MM.1S (cell line): Measurements from ENCODE around the gene PGPEP1.

Source experiments
- DNase-seq: peaks from one replicate; pipeline ENCODE4 v3.0.0-alpha.2; 2015
- H2AFZ ChIP-seq: fragments of 300-600 bp; sonication (generic); 2 replicates; pipeline ENCODE4 v1.6.0; 2016; ENCODE audit warnings: antibody characterized with exemption, low read length
- H3F3A ChIP-seq: fragments of 300-600 bp; sonication (generic); 2 replicates; pipeline ENCODE4 v1.6.1; 2016; ENCODE audit warnings: mild to moderate bottlenecking, antibody characterized with exemption, low read length, moderate library complexity, mixed read lengths; ENCODE audit not compliant: insufficient read depth
- H3K27ac ChIP-seq: fragments of 300-600 bp; sonication (generic); 2 replicates; pipeline ENCODE4 v1.5.1; 2016; ENCODE audit warnings: mild to moderate bottlenecking, low read length
- H3K27me3 ChIP-seq: fragments of 300-600 bp; sonication (generic); replicated peaks from 2 replicates; pipeline ENCODE4 v1.6.0; 2016; ENCODE audit warnings: low read length; ENCODE audit not compliant: insufficient read depth
- H3K36me3 ChIP-seq: fragments of 300-600 bp; sonication (generic); replicated peaks from 2 replicates; pipeline ENCODE4 v1.6.1; 2016; ENCODE audit warnings: mild to moderate bottlenecking, low read length, mixed read lengths; ENCODE audit not compliant: insufficient read depth
- H3K4me1 ChIP-seq: fragments of 300-600 bp; sonication (generic); 2 replicates; pipeline ENCODE4 v1.6.1; 2016; ENCODE audit warnings: low read length, mixed read lengths
- H3K4me2 ChIP-seq: fragments of 300-600 bp; sonication (generic); 2 replicates; pipeline ENCODE4 v1.6.0; 2016; ENCODE audit warnings: low read depth, low read length
- H3K4me3 ChIP-seq: fragments of 300-600 bp; sonication (generic); 2 replicates; pipeline ENCODE4 v1.5.1; 2016; ENCODE audit warnings: low read length, mixed read lengths
- H3K79me2 ChIP-seq: fragments of 300-600 bp; sonication (generic); 2 replicates; pipeline ENCODE4 v1.6.1; 2016; ENCODE audit warnings: mixed run types, low read length, mixed read lengths
- H3K9ac ChIP-seq: fragments of 300-600 bp; sonication (generic); 2 replicates; pipeline ENCODE4 v1.6.1; 2016; ENCODE audit warnings: low read length, mixed read lengths
- H3K9me2 ChIP-seq: fragments of 300-600 bp; sonication (generic); replicated peaks from 2 replicates; pipeline ENCODE4 v1.6.1; 2016; ENCODE audit warnings: mild to moderate bottlenecking, low read length, mixed read lengths; ENCODE audit not compliant: insufficient read depth
- H3K9me3 ChIP-seq: fragments of 300-600 bp; sonication (generic); replicated peaks from 2 replicates; pipeline ENCODE4 v1.6.1; 2016; ENCODE audit warnings: mild to moderate bottlenecking, low read length, mixed read lengths; ENCODE audit not compliant: insufficient read depth
- H4K20me1 ChIP-seq: fragments of 300-600 bp; sonication (generic); 2 replicates; pipeline ENCODE4 v1.6.1; 2016; ENCODE audit warnings: mild to moderate bottlenecking, low read length, moderate library complexity, mixed read lengths; ENCODE audit not compliant: insufficient read depth
- EZH2 ChIP-seq: fragments of 300-600 bp; sonication (generic); optimal IDR thresholded peaks from 2 replicates; pipeline ENCODE3; 2017; ENCODE audit warnings: low read depth, mild to moderate bottlenecking, antibody characterized with exemption, low read length, mixed read lengths
- EZH2phosphoT487 ChIP-seq: fragments of 300-600 bp; sonication (generic); IDR thresholded peaks from 2 replicates; pipeline ENCODE4 v1.6.1; 2018; ENCODE audit warnings: antibody characterized with exemption, low read length
- TF ChIP-seq, protein P1 (sequence below): fragments of 300-600 bp; sonication (generic); IDR thresholded peaks from 2 replicates; pipeline ENCODE4 v1.5.1; 2016; ENCODE audit warnings: antibody characterized with exemption, low read length, mixed read lengths

The PGPEP1 gene

DNA sequence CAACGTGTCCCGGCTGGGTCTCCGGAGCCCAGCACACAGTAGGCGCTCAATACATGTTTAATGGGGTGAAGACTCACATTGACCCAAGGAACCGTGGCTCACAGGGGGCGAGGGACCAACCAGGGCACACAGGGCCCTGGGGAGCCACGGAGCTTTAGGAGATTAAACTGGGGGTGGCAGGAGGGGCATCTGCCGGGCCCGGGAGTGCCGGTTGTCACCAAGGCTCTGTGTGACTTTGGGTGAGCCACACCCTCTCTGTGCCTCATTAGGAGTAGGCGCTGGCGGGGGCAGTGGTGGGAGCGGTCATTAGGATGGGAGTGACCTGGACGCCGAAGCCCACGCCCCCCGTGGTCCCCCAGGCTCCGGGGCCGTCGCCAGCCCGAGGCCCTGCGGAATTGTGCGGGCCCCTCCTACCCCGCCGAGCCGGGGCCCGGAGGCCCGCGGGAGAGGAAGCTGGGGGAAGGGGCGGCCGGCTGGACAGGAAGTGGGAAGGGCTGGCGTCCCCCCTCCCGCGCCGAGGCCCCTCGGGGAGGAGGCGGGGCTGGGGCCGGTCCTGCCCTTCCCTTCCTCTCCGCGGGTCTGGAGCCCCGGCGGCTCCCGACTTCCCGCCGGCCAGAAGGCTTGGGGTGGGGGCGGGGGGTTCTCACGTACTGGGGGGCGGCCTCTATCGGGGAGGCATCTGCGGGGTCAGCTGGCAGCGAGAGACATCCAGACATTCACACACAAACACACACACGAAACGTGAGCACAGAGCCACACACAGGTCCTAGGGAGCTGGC, 77.0 kb downstream of the PGPEP1 start:
- Histone ChIP-seq H3K9me3 (no peaks in the 10 kb centered on the region), H3K9me2 (no peaks in the 10 kb centered on the region), H3K36me3 (no peaks in the 10 kb centered on the region), H3K79me2 (no peaks in the 10 kb centered on the region), H3K27me3 (peaks cover 57% of the 10 kb centered on the region), H3K27ac (no peak overlapping the region), H2AFZ (peak overlapping the region; percentile 67), H3K4me1 (peaks cover 6% of the 10 kb centered on the region), H3F3A (peaks cover 10% of the 10 kb centered on the region), H4K20me1 (no peaks in the 10 kb centered on the region), H3K4me2 (peak overlapping the region; percentile 95), H3K9ac (peak overlapping the region; percentile 21; the same call in 1 of the 2 replicates), H3K4me3 (peak overlapping the region; percentile 47)
- no peak for DNase-seq
- TF ChIP-seq EZH2phosphoT487 = no peak
- TF ChIP-seq, protein P1, sequence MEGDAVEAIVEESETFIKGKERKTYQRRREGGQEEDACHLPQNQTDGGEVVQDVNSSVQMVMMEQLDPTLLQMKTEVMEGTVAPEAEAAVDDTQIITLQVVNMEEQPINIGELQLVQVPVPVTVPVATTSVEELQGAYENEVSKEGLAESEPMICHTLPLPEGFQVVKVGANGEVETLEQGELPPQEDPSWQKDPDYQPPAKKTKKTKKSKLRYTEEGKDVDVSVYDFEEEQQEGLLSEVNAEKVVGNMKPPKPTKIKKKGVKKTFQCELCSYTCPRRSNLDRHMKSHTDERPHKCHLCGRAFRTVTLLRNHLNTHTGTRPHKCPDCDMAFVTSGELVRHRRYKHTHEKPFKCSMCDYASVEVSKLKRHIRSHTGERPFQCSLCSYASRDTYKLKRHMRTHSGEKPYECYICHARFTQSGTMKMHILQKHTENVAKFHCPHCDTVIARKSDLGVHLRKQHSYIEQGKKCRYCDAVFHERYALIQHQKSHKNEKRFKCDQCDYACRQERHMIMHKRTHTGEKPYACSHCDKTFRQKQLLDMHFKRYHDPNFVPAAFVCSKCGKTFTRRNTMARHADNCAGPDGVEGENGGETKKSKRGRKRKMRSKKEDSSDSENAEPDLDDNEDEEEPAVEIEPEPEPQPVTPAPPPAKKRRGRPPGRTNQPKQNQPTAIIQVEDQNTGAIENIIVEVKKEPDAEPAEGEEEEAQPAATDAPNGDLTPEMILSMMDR = no peak
- no peak for TF ChIP-seq EZH2

DNA sequence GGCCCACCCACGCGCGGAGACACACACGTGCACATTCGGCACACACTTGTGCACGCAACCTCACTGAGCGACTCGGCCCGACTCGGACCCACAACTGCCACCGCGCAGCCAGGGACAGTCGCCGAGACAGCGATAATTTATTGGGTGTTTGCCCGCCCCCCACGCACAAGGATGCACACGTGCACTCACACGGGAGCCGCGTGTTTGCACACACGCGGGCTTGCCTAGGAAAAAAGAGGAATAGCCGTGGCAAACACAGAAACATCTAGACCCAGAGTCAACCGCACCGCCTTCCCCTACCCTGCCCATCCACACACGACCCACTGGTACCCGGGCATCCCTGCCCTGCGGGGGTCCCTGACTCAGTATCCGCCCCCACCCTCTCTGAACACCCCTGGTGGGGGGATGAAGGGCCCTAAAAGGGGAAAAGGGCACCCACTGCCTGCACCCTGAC, 77.7 kb downstream of the PGPEP1 start:
- Histone ChIP-seq H3K4me2 (peak overlapping the region; percentile 95; the same call in 1 of the 2 replicates), H4K20me1 (no peaks in the 10 kb centered on the region), H3K4me1 (peaks cover 6% of the 10 kb centered on the region), H3K9me2 (no peaks in the 10 kb centered on the region), H3K4me3 (peak overlapping the region; percentile 47; the same call in 1 of the 2 replicates), H3F3A (peaks cover 10% of the 10 kb centered on the region), H2AFZ (no peak overlapping the region), H3K79me2 (no peaks in the 10 kb centered on the region), H3K27ac (no peak overlapping the region), H3K9ac (no peak overlapping the region), H3K36me3 (no peaks in the 10 kb centered on the region), H3K9me3 (no peaks in the 10 kb centered on the region), H3K27me3 (peaks cover 51% of the 10 kb centered on the region)
- DNase-seq = no peak
- TF ChIP-seq EZH2phosphoT487 (peak; percentile 81; the same call in 1 of the 2 replicates), EZH2 (no peak)
- TF ChIP-seq, protein P1 = no peak

DNA sequence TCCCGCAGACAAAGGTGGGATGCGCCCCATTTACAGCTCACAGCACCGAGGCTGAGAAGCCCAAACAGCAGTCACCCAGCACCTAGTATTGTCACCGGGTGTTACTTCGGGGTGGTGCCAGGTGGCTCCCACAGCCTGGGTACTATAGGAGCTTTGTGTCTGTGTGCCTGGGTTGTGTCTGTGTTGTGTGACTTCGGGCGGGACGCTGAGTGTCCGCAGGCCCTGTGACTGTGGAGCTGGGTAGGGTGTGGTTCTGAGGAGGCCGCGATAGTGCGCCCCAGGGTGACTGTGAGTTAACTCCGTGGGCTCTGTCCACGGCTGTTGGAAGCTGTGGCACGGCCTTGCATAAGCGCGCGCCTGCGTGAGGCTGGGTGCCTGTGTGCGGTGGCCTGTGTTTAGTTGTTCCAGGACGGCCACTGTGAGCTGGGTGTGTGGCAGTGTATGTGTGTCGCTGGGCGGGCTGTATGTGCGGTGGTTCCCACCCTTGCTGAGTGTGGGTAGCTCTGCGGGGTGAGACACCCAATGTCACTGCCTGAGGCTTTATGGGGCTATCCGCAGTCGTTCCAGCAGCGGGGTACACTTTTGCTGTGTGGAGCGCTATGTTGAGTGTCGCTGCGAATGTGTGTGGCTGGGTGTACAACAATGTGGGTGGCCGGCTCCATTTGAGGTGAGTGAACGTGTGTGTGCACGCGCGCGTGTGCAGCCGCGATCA, 78.2 kb downstream of the PGPEP1 start:
- no peaks in the 10 kb centered on the region for H3K79me2 ChIP-seq
- no peak for DNase-seq
- peaks cover 51% of the 10 kb centered on the region for H3K27me3 ChIP-seq
- no peaks in the 10 kb centered on the region for H3K36me3 ChIP-seq
- peaks cover 6% of the 10 kb centered on the region for H3K4me1 ChIP-seq
- no peaks in the 10 kb centered on the region for H4K20me1 ChIP-seq
- 0 out of 2 replicates have a peak overlapping the region, but pooled peaks have one; percentile 7 for H2AFZ ChIP-seq
- H3K4me3 ChIP-seq = peak overlapping the region; percentile 54
- TF ChIP-seq, protein P1 = no peak
- no peak for TF ChIP-seq EZH2phosphoT487
- no peak for TF ChIP-seq EZH2
- H3K27ac ChIP-seq = no peak overlapping the region
- H3K9me2 ChIP-seq = no peaks in the 10 kb centered on the region
- no peak overlapping the region for H3K9ac ChIP-seq
- peak overlapping the region; percentile 78 for H3K4me2 ChIP-seq
- H3K9me3 ChIP-seq = no peaks in the 10 kb centered on the region
- H3F3A ChIP-seq = peaks cover 10% of the 10 kb centered on the region
